CD4-positive, alpha-beta T cell (primary cell): Measurements from ENCODE around the gene HACL1. TPM values are rescaled to one million over a fixed set of nuclear protein-coding genes. Genes with fewer than 3 reads are reported as not detected.

Source experiments
- ATAC-seq: fragments of 200-7000 bp; cut with Tn5 transposase; one replicate; pipeline ENCODE4 v1.10.0; 2022; ENCODE audit warnings: mild to moderate bottlenecking; ENCODE audit not compliant: poor library complexity
- CTCF ChIA-PET: fragments of 350-600 bp; sonication (Branson Sonifier 250); formaldehyde crosslinking; loops from one replicate; lab custom pipeline; 2021; ENCODE audit warnings: antibody characterized with exemption, inconsistent platforms; lab: Charles Lee
- POLR2A ChIA-PET: fragments of 350-600 bp; sonication (Branson Sonifier 250); formaldehyde crosslinking; loops from one replicate; lab custom pipeline; 2021; ENCODE audit warnings: antibody characterized with exemption, inconsistent platforms; lab: Charles Lee
- DNase-seq, 14 experiments: peaks; one replicate each; pipeline ENCODE4 v3.0.0-alpha.2; 2013 to 2020; ENCODE audit warnings: mixed read lengths in 2 of 14
- H3K27ac ChIP-seq, 2 donors: one replicate each; pipeline versions ENCODE4 v1.5.1 to v1.7.0; 2013; ENCODE audit warnings: low read length in 2 of 2, low read depth in 1 of 2, mild to moderate bottlenecking in 1 of 2
- H3K27me3 ChIP-seq, 2 experiments: 1 replicate in 1 of 2; 2 replicates in 1 of 2; pipeline versions ENCODE4 v1.6.1 to v1.7.0; 2013; ENCODE audit warnings: low read length in 2 of 2, control low read depth in 1 of 2, mild to moderate bottlenecking in 1 of 2, moderate library complexity in 1 of 2; ENCODE audit not compliant: insufficient read depth in 2 of 2, control insufficient read depth in 1 of 2
- H3K36me3 ChIP-seq: one replicate; pipeline ENCODE4 v1.6.1; 2013; ENCODE audit warnings: low read length, control low read depth; ENCODE audit not compliant: insufficient read depth
- H3K4me1 ChIP-seq: one replicate; pipeline ENCODE4 v1.6.1; 2013; ENCODE audit warnings: low read length, control low read depth; ENCODE audit not compliant: insufficient read depth
- H3K4me3 ChIP-seq: one replicate; pipeline ENCODE4 v1.5.1; 2013; ENCODE audit warnings: mild to moderate bottlenecking, low read length, moderate library complexity
- H3K9me3 ChIP-seq, 2 experiments: 1 replicate in 1 of 2; 2 replicates in 1 of 2; pipeline versions ENCODE4 v1.6.1 to v1.7.0; 2013; ENCODE audit warnings: low read length in 2 of 2, mild to moderate bottlenecking in 2 of 2, control low read depth in 1 of 2, moderate library complexity in 1 of 2; ENCODE audit not compliant: control insufficient read depth in 1 of 2, insufficient read depth in 1 of 2
- H3K27ac Mint-ChIP-seq: one replicate; pipeline ENCODE4 v1.8.0; 2020; ENCODE audit warnings: mixed read lengths
- H3K27me3 Mint-ChIP-seq: one replicate; pipeline ENCODE4 v1.8.0; 2021; ENCODE audit warnings: mixed read lengths
- H3K36me3 Mint-ChIP-seq: one replicate; pipeline ENCODE4 v1.8.0; 2021; ENCODE audit warnings: low read depth, mixed read lengths
- H3K4me1 Mint-ChIP-seq: one replicate; pipeline ENCODE4 v1.8.0; 2021; ENCODE audit warnings: low read depth, mixed read lengths
- H3K4me3 Mint-ChIP-seq: one replicate; pipeline ENCODE4 v1.8.0; 2020; ENCODE audit warnings: mild to moderate bottlenecking, mixed read lengths
- H3K9me3 Mint-ChIP-seq: one replicate; pipeline ENCODE4 v1.8.0; 2020; ENCODE audit warnings: mixed read lengths
- CTCF ChIP-seq: fragments of 200-600 bp; IDR thresholded peaks from one replicate; pipeline ENCODE4 v1.8.0; 2022; ENCODE audit warnings: antibody characterized with exemption, mild to moderate bottlenecking
- intact Hi-C, 2 experiments: fragments of 100-400 bp; cut with DNase I in 1 of 2; cut with micrococcal nuclease in 1 of 2; formaldehyde crosslinking; loops; one replicate each; pipeline versions ENCODE4 v1.15.1 to v1.9.0; 2023 to 2025; cut with DNase I, micrococcal nuclease
- total RNA-seq, 174 experiments: library from RNA in 2 of 174; stranded (reverse) in 2 of 174; gene quantifications; one replicate each; pipeline ENCODE4 v1.2.3 and lab custom pipeline; 2021 to 2026

HACL1 gene
- total RNA-seq, 2 experiments from 2014 or later, result 26.6 to 33.2 TPM

GRCh38 chr3:15647611-15648167, 46.3 kb upstream of the HACL1 start:
- Histone ChIP-seq H3K4me1 (peaks cover 49% of the 10 kb centered on the region), H3K9me3 (no peaks in the 10 kb centered on the region), H3K27me3 (no peaks in the 10 kb centered on the region), H3K4me3 (peak overlapping the region; percentile 11), H3K36me3 (no peaks in the 10 kb centered on the region), H3K27ac (no peak overlapping the region)
- H3K27me3 Mint-ChIP-seq, result no peaks in the 10 kb centered on the region
- intact Hi-C loops, result loop anchor here in 1 of 2 experiments (1.0 kb wide), 2 partner anchors 17 to 46 kb away; partner anchors contain the start of genes BTD and HACL1
- no peaks in the 10 kb centered on the region for H3K9me3 Mint-ChIP-seq
- peak overlapping the region; percentile 50 for H3K27ac Mint-ChIP-seq
- H3K4me1 Mint-ChIP-seq, result peaks cover 56% of the 10 kb centered on the region
- DNase-seq (peak in 13 of 14 experiments; percentile 24 to 82 (median 40)), ATAC-seq (peak; percentile 93)
- H3K4me3 Mint-ChIP-seq, result peak overlapping the region; percentile 74
- ChIA-PET POLR2A (interaction anchor here (0.7 to 2.4 kb wide), 7 partner anchors 10 to 46 kb away, joined by 3 to 8 read pairs (median 3); partner anchors contain the start of genes BTD and HACL1), CTCF (no interaction called here)
- TF ChIP-seq CTCF, result no peak
- H3K36me3 Mint-ChIP-seq, result peaks cover 25% of the 10 kb centered on the region

- CTCF ChIA-PET, result no interaction called here
- Histone ChIP-seq H3K27ac (no peak overlapping the region), H3K27me3 (no peaks in the 10 kb centered on the region), H3K9me3 (no peaks in the 10 kb centered on the region), H3K36me3 (no peaks in the 10 kb centered on the region), H3K4me1 (peaks cover 49% of the 10 kb centered on the region), H3K4me3 (peak overlapping the region; percentile 11)
- Mint-ChIP-seq H3K9me3 (no peaks in the 10 kb centered on the region), H3K4me3 (peak overlapping the region; percentile 74), H3K4me1 (peaks cover 56% of the 10 kb centered on the region), H3K36me3 (peaks cover 29% of the 10 kb centered on the region), H3K27ac (peak overlapping the region; percentile 50), H3K27me3 (no peaks in the 10 kb centered on the region)
- DNase-seq (no peak), ATAC-seq (no peak)
- no peak for TF ChIP-seq CTCF
- POLR2A ChIA-PET, result interaction anchor here (0.9 to 2.4 kb wide), 7 partner anchors 10 to 45 kb away, joined by 3 to 8 read pairs (median 3); partner anchors contain the start of genes BTD and HACL1
- intact Hi-C loops, result loop anchor here in 1 of 2 experiments (1.0 kb wide), 2 partner anchors 17 to 46 kb away; partner anchors contain the start of genes BTD and HACL1
Observed at GRCh38 chr3:15646851-15647511, 45.6 kb upstream of the HACL1 start.

GRCh38 chr3:15645740-15646501, 44.6 kb upstream of the HACL1 start:
- CTCF ChIA-PET, result no interaction called here
- Mint-ChIP-seq H3K27ac (no peak overlapping the region), H3K9me3 (no peaks in the 10 kb centered on the region), H3K4me1 (peaks cover 50% of the 10 kb centered on the region), H3K36me3 (peaks cover 36% of the 10 kb centered on the region), H3K4me3 (no peak overlapping the region), H3K27me3 (no peaks in the 10 kb centered on the region)
- ATAC-seq, result no peak
- intact Hi-C loops, result no loop called here
- DNase-seq, result no peak
- Histone ChIP-seq H3K9me3 (no peaks in the 10 kb centered on the region), H3K27me3 (no peaks in the 10 kb centered on the region), H3K4me3 (no peak overlapping the region), H3K4me1 (peaks cover 49% of the 10 kb centered on the region), H3K36me3 (no peaks in the 10 kb centered on the region), H3K27ac (no peak overlapping the region)
- no peak for TF ChIP-seq CTCF
- POLR2A ChIA-PET, result interaction anchor here (0.6 to 1.5 kb wide), 3 partner anchors 10 to 142 kb away, joined by 3 to 5 read pairs (median 4); partner anchors contain the start of genes BTD and HACL1
